CD1c-positive myeloid dendritic cell (primary cell): ENCODE measurements around the gene C3orf22.

ENCODE experiments used
- DNase-seq: peaks from one replicate; pipeline ENCODE4 v3.0.0-alpha.2; 2016; ENCODE audit errors: extremely low spot score

C3orf22 gene

DNA sequence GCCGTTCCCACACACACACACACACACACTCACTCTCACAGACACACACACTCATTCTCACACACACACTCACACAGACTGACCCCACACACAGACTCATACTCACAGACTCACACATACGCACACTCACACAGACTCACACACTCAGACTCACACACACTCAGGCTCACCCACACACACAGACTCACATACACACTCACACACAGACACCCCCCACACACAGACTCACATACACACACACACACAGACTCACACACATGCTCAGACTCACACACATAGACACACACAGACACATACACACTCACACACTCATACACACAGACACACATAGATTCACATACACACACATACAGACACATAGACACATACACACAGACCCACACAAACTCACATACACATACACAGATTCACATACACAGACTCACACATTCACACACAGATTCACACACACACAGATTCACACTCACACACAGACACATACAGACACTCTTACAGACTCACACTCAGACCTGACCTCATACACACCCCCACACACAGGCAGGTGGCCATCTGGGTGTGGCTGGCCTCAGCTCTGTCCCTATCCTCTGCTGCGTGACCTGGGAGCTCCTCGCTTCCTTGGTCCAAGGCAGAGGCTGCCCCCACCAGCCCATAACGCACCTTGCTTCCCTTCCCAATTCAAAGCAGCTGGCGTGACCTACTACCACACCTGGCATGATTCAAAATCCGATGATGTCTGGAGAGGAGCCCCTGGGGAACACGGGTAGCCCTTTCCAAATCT, 1.9 kb downstream of the C3orf22 start:
- DNase-seq = no peak

DNA sequence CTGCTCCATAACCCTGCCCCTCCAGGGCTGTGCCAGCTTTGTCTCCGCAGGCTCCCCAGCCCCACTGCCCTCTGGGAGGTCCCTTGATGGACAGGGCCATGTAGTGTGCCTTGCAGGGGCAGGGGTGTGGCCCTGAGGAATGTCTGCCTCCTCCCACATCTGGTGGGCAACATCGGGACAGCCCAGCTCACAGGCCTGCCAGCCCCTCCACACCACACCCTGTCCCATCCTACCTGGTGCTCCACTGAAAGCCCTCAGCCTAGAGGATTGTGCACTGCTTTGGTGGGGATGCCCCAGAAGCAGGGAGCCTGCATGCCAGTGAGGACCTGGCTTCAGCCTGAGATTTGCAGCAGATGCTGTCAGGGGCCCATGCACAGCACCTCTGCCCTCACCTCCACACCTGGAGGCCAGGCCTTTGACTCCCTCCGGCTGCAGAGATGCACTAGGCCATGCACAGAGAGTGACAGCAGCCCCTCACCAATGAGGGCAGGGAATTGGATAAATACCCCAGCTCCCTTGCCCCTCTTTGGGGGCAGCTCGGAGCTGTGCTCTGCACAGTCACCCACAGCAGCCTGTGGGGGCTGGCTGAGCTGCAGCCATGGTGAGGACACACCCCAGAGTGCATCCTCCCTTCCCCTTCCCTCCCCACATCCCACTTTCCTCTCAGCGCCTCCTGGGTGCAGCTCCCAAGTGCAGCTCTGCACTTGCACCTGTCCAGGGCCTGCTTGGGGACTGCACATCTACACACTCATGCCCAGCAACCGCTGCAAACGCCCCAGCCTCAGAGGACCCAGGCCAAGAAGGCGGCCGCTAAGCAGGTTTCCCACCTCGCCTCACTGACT, 2.7 kb downstream of the C3orf22 start:
- no peak for DNase-seq

DNA sequence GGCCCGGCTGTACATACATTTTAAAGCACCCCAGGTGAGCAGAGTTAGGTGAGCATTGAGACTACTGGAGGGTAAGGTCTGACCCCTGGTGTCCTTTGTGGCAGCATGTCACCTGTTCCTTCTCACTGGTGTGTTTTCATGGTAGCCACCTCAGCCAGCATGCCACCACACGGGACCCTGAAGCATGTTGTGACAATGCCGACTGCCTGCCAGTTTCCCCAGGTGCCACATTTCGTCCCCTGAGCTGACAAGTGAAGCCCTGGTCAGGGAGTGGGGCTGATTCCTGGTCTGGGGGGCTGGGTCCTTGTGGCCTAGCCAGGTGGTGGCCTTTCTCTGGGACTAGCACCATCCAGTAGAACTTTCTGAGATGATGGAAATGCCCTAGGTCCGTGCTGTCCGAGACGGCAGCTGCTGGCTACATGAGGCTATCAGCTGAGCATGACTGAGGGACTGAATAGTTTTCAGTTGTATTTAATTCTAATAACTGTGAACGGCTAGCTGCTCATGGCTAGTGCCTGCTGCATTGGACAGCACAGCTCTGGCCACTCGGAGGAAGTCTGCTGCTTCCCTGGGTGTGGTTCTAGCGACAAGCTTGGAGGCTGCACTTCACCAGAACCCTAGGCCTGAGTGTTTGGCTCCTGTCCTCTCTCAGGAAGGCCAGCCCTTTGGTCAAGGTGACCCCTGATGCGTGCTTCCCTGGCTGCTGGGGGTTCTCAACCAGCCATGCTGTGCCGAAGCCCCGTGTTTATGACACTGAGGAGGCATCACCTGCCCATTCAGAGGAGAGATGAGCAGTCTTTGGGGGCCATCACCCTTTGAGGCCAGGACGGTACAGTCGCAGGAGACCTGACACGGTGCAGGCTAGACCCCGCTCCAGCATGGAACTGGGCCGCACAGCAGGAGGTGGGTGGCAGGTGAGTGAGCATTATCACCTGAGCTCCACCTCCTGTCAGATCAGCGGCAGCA, 3.9 kb downstream of the C3orf22 start:
- DNase-seq = no peak

DNA sequence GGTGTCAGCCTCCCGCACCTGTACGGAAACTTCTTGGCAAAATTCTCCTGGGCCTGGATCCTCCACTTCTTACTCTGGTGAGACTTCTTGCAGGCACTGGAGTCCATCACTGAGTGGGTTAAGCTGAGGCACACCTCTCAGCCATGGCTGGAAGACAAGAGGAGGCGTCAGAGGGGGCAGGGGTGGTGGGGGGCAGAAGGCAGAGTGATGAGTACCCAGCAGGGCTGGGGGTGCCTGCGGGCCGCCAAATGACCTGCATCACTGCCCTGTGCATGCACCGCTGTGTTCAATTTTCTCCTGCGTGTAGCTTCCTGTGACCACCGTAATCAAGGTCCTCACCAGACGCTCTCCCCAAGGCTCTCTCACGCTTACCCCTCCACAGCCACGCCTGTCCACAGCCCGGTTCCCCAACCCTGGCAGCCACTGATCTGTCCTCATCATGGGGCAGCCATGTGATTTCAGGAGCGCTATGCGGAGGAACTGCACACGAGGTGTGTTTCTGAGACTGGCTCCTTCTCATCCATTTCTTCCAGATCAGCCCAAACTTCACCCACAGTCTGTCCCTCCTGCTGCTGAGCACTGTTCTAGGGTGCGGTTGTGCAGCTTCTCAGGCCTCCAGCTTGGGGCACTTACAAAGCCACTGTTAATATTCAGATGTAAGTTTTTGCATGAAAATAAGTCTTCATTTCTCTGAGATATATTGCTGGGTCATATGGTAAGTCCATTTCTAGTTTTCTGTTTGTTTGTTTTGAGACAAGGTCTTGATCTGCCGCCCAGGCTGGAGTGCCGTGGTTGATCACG, 5.2 kb downstream of the C3orf22 start:
- DNase-seq = no peak

DNA sequence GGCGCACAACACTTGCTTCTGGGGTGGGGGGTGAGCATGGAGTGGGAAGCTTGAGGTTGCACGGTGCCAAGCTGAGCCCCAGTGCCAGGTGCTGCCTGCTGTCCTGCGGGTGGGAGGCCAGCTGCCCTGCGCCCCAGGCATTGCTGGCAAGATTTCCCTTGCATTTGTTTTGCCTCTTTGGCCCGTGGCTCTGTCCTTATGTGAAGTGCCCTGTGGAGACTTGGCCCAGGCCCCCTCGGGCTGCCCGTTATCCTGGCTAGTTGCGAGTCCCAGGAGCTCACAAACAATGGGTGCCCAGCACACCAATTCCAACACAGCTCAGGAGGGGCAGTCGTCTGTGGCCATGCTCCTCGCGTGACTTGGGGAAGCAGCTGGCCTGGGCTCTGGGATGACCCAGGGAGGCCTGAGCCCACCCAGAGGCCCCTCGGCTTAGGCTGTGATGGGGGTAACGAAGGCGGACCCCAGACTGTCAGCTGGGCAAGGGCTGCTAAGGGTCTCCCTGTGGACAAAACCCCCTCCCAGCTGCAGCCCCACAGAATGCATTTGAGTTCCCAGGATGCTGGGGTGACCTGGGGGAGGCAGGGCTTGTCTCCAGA, 5.9 kb downstream of the C3orf22 start:
- DNase-seq = no peak

DNA sequence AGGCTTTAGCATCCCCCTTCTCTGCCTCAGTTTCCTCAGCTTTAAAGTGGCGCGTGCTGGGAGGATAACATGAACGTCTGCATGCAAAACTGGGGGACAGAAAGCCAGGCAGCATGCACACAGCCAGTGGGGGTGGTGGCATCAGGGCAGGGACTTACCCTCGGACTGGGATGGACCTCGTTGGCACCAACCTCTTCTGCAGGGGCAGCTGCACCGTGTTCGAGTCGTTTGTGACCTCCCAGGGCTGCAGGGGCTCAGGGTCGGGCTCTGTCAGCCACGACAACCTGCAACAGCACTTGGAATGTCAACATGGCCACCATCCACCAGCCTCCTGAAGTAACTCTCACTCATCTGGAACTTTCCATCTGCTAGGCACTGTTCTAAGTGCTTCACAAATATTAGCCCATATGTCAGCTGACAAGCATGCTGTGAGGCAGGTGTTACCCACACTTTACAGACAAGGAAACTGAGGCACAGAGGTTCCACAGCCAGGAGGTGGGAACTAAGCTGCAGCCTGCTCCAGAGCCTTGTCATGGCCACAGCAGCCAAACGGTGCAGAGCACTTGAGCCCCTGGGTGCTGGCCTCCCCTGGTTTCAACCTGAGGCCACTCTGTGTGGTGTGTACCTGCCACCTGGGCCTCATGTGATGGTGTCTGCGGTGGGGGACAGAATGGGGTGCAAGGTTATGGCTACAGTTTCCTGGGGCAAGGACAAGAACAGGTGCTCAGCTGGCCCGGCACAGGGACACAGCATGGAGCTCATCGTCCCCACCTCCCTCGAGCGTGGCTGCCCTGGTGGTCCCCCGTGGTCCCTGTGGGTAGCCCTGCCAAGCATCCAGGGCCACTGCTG, 6.7 kb downstream of the C3orf22 start:
- no peak for DNase-seq

DNA sequence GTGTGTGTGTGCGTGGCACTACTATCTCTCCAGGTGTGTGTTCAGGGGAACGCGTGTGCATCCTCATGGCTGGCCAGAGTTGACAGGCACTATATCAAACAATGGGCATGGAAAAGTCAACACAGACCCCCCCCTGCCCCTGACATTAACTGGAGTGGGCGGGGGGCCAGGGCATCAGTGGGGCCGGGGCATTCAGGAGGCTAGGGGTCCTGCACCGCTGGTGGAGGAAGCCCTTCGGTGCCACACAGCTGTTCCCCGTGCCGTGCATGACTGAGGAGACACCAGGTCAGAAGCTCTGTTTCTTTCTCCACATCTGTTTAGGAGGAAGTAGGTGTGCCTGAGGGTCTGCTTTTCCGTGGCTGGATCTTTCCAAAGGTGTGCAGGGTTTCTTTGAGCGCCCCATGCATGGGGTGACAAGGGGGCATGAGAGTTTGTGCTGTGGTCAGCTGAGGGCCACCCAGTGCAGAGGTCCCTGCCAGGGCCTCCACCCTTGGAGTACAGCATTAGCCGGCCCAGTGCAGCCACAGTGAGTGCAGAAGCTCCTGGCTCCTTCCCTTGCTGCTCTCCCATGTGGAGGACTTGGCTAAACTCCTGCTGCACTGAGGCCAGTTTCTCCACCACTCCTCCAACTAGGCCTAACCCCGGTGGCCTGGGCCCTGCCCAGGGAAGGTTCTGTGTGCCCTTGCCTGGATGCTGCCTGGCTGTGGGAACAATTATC, 7.5 kb downstream of the C3orf22 start:
- no peak for DNase-seq

DNA sequence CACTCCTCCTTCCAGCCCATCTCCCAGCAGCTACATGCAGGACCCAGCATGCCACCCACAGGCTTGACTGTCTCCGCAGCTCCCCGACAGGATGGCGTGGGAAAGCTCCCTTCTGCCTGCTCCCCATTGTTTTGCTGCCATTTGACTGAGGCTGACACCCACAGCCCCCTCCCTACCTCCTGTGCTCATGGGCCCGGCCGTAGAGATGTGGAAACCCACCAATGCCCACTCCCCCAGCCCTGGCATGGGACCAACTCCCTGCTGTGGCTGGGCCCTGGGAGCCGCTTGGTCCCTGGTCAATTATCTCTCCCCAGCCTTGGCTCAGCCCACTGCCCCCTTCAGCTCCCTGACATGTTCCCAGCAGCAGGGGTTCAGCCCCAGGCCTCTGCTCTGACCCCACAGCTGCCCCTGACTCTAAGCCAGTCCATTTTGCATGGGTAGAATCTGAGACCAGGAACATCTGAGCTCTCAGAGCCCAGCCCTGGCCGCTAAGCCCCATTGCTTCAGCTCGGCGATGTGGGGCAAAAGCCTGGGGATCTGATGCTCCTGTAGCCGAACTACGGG, 8.2 kb downstream of the C3orf22 start:
- DNase-seq = no peak

DNA sequence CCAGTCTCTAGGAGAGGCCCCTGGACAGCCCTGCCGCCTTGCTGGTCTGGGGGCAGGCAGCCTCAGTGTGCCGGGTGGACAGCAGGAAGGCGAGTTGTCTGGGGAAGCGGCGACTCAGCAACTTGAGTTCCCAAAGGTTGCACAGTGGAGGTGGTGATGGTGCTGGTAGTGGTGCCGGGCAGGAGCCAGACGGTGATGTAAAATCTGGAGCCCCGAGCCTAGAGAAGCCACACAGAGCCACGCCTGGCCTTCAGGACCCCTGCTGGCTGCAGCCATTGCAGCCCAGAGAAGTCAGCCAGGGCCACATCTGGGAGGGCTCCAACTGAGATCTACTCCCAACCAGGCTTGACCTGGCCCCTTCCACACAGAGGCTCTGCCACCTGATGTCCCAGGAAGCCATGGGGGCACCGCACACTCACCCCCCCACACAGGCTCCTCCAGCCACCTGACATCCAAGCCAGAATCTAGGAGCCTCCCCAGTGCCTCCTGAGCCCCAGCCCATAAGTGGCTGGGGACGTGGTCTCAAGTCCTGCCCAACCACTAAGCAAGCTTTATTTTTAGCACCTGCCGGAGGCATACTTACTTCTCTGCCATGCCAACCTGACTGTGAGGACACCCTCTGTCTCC, 8.8 kb downstream of the C3orf22 start:
- no peak for DNase-seq

DNA sequence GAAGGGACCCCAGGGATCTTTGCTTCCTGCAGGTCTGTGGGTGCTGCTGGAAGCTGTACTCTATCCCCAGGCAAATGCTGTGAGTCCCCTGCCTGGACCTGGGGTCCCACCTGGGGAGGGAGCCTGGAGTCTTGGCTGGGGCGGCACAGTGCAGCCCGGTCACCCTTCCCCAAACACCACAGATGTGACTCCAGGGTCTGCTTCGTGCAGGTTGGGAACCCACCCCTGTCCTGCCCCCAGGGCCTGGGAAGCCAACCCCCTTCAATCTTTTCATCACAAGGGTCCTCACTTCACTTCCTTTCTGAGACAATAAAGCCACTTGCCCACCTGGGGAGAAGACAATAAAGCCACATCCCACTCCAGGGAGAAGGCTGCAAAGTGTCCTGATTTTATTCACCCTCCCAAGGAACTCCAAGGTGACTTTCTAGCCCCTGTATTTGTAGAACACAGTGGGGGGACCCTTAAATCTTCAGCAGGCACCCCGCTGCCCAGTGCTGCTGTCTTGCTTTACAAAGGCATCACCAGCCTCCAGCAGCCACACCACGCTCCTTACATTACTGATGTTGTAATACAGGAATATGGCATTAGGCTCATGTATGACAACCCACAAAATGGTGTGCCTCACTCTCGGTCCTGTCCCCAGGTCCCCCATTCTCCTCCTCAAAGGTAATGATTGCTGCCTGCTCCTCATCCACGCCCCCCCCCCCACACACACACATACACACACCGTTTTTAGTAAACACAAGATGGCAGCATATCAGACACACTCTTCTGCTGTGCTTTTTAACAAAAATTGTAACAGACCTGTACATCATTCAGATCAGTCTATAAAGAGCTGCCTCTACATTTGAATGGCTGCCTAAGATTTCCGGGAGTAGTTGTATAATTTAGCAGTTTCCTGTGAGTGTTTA, 9.9 kb downstream of the C3orf22 start:
- DNase-seq = no peak

DNA sequence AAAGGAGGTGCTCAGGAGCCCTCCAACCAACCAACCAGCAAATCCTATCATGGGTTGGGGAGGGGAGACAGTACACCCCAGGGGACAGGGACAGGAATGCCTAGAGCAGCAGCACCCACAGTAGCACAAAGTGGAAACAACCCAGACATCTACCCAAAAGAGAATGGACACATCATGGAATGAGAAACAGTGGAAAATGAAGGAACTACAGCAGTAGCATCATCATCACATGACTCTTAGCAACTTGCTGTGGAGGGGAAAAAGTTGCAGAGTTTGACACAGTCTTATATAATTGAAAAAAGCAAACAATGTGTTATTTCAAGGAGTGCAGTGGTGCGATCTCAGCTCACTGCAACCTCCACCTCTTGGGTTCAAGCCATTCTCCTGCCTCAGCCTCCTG, 11.0 kb downstream of the C3orf22 start:
- DNase-seq = peak; percentile 41

DNA sequence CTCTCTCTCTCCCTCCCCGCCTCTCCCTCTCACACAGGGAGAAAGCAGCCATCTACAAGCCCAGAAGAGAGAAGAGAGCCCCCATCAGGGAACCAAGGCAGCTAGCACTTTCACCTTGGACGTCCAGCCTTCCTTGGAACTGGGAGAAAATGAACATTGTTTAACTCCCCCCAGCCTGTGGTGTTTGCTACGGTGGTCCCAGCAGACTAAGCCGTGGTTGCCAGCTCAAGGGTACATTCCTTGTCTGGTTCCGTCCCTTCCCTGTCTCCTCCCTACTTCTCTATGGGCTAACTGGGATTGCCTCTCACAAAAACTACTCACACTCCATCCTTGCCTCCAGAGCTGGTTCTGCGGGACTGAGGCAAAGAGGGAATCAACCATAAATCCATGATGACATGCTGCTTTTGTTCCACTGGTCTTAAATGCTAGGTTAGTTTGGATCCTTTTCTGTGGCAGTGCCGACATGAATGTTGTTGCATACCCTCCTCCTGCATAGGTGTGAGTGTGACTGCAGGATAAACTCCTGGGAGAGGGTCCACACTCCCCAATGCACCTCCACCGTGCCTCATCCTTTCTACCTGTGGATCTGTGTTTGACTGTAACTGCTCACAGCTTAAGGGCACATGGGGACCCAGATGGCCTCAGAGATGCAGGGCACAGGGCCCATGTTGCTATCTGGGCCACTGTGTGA, 12.0 kb downstream of the C3orf22 start:
- DNase-seq = no peak

DNA sequence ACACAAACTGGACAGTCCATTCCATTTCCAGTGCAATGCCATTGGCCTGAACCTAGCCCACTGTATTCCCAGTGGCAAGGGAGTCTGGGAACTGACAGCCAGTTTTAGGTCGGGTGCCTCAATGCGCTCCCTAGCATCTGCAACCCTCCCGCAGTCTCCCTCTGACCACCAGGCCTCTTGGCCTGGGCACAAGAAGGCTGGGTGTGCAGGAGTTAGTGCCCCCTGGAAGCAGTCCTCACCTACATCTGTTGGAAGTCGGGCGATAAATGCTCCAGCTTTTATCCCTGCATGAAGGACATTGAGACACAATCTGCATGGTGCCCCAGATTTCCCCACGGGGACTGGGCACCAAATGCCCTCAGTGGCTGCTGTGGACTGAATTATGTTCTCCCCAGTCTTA, 12.7 kb downstream of the C3orf22 start:
- no peak for DNase-seq

DNA sequence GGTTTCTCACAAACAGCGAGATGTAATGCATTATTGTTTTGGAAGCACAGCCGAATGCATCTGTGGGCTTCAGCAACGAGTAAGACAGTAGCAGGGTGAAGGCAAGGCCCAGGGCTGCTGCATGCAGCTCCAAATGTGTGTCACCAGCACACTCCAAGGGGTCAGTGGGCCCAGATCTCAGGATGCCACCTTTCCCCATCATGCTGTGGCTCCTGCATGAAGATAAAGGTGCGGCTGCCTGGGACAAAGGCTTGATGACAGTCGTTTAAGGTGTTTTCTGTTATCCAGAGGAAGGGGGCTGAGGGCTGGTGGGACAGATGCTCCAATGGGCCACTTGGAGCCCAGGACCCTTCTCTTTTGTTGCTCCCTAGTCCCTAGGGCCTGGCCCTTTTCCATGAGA, 13.2 kb downstream of the C3orf22 start:
- DNase-seq = no peak

DNA sequence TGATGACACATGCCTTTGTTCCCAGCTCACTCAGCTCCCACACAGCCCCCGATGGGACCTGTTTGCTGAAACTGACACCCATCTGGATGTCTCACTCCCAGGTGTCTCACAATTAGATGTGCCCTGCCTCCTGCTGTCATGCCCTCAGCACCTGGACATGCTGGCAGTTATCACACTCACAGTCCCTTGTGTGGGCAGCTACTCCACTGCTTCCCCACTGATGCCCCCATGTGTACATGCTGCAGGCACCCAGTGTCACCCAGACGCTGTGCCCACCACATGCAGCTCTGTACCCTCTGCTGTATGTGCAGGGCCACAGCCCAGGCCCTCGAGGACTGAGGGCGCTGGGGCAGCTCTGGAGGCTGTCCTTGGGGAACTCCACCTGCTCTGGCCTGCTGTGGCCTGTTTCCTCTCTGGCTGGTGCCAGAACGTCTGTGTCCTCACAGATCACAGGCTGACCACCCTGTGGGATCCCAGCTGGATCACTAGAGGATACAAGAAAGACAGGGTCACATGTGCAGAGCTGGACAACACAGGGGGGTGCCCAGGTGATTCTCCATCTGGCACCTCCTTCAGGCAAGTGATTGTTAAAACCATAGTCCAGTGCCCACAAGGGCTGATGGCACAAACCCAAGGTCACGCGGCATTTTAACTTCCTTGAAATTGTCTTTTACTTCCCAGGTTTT, 14.0 kb downstream of the C3orf22 start:
- DNase-seq = no peak

DNA sequence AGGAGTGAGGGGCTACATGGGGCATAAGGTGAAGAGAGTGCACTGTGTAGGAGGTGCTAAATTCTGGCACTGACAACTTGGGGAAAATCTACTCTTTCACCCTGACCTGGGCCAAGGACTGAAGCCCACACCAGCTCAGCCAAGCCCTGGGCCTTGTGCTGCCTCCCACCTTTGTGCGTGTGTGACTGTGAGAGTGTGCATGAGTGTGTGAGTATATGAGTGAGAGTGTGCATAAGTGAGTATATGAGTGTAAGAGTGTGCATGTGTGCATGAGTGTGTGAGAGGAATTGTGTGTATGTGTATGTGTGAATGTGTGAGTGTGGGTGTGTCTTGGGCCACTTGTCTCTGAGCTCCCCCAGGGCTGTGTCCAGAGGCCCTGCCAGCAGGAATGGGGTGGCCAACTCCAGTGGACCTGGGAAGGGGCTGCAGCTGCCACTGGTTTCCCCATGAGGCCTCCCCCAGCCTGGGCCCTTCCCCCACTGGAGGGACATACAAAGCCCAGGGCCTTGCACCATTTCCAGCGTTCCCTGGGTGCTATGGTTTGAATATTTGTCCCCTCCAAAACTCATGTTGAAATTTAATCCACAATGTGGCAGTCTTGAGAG, 15.2 kb downstream of the C3orf22 start:
- no peak for DNase-seq
